Right lobe of liver (tissue), 6 donors: ENCODE measurements around the gene ZFP3. TPM values are rescaled to one million over a fixed set of nuclear protein-coding genes. Genes with fewer than 3 reads are reported as not detected.
"Not testable (repeated sequence)": the region's sequence is repeated elsewhere in the genome, so short reads cannot be mapped to it uniquely, and the experiment has no call there.

Experiments used
- ATAC-seq, 4 donors: fragments of 200-7000 bp; cut with Tn5 transposase; one replicate each; pipeline ENCODE4 v1.9.1; 2020; ENCODE audit warnings: mild to moderate bottlenecking in 4 of 4, moderate library complexity in 4 of 4
- DNase-seq, 3 donors: peaks; one replicate each; pipeline ENCODE4 v3.0.0-alpha.2; 2020
- H3K27ac ChIP-seq, 3 donors: fragments of 200-600 bp; one replicate each; pipeline ENCODE4 v1.8.0; 2022
- H3K27me3 ChIP-seq, 2 donors: fragments of 200-600 bp; one replicate each; pipeline ENCODE4 v1.8.0; 2022
- H3K36me3 ChIP-seq, 4 donors: fragments of 200-600 bp; sonication (generic) in 1 of 4; one replicate each; pipeline versions ENCODE4 v1.5.1 to v1.8.0; 2017 to 2022; ENCODE audit warnings: control low read depth in 1 of 4
- H3K4me1 ChIP-seq, 4 donors: fragments of 200-600 bp; sonication (generic) in 1 of 4; one replicate each; pipeline versions ENCODE4 v1.5.1 to v1.8.0; 2017 to 2022; ENCODE audit warnings: control low read depth in 1 of 4
- H3K4me3 ChIP-seq, 3 donors: fragments of 200-600 bp; one replicate each; pipeline ENCODE4 v1.8.0; 2022
- H3K9me3 ChIP-seq, 4 donors: fragments of 200-600 bp; sonication (generic) in 1 of 4; one replicate each; pipeline versions ENCODE4 v1.5.1 to v1.8.0; 2017 to 2022; ENCODE audit warnings: control low read depth in 1 of 4
- POLR2A ChIP-seq: fragments of 450-650 bp; IDR thresholded peaks from one replicate; pipeline ENCODE4 v1.6.1; 2017; ENCODE audit warnings: antibody characterized with exemption, mild to moderate bottlenecking
- WGBS: methylation state at CpG from one replicate; pipeline ENCODE4 v1.1.6; 2018; ENCODE audit warnings: low coverage, low lambda C conversion rate; ENCODE audit not compliant: insufficient coverage; ENCODE audit errors: missing lambda C conversion rate; 5-methylcytosine and 5-hydroxymethylcytosine counted together
- intact Hi-C, 2 donors: fragments of 100-400 bp; cut with DNase I; formaldehyde crosslinking; loops; one replicate each; pipeline versions ENCODE4 v1.11.2 to v1.14.1; 2022
- total RNA-seq, 6 experiments: library from RNA; depleted of rRNA in 2 of 6; stranded (reverse); fragments of >200 nt in 2 of 6; fragmentation: NEBNext Ultra II Directional in 3 of 6; extraction: Animal tissue kit (Norgen Biotek cat#: 25700) in 3 of 6; gene quantifications; one replicate each; pipeline versions ENCODE4 v1.1.0 to v1.2.4, GENCODE V29; 2016 to 2023
- TF ChIP-seq, protein P1 (sequence below), 4 donors: fragments of 200-600 bp in 3 of 4; fragments of 450-650 bp in 1 of 4; IDR thresholded peaks; one replicate each; pipeline versions ENCODE4 v1.5.1 to v1.8.0; 2016 to 2022; ENCODE audit warnings: antibody characterized with exemption in 4 of 4, mild to moderate bottlenecking in 2 of 4
- donor health status: DM: no; HTN: yes; CAD: no.
- donor health status: DM: no; HTN: no; CAD: no.
- donor health status: DM: no; HTN: no; CAD: no.
- donor health status: DM: no; HTN: yes; CAD: no.
- donor health status: DM: no; HTN: yes; CAD: no.

ZFP3 gene
- total RNA-seq, 6 experiments from 2014 or later = 0.51 to 1.6 (median 0.87) TPM

DNA sequence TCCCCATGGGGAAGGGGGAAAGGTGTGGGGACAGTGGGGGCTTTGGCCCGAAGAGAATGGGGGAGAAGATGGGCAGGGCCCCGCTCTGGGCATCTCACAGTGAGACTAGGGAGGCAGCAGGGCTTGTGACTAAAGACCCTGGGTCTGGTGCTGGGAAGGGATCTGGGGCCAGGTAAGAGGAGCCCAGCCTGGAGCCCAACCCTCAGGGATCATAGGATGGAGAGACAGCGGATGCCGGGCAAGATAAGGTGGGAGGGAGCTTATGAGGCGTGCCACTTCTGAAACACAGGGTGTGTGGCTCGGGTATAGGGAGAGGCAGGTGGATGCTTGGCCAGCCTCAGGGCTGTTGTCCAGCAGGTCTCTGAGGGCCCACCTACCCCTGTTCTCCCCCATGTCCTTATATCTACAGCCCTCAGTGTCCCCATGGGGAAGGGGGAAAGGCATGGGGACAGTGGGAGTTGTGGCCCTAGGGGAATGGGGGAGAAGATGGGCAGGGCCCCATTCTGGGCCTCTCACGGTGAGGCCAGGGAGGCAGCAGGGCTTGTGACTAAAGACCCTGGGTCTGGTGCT lies 53.0 kb downstream of the ZFP3 start:
- no peak for DNase-seq

DNA sequence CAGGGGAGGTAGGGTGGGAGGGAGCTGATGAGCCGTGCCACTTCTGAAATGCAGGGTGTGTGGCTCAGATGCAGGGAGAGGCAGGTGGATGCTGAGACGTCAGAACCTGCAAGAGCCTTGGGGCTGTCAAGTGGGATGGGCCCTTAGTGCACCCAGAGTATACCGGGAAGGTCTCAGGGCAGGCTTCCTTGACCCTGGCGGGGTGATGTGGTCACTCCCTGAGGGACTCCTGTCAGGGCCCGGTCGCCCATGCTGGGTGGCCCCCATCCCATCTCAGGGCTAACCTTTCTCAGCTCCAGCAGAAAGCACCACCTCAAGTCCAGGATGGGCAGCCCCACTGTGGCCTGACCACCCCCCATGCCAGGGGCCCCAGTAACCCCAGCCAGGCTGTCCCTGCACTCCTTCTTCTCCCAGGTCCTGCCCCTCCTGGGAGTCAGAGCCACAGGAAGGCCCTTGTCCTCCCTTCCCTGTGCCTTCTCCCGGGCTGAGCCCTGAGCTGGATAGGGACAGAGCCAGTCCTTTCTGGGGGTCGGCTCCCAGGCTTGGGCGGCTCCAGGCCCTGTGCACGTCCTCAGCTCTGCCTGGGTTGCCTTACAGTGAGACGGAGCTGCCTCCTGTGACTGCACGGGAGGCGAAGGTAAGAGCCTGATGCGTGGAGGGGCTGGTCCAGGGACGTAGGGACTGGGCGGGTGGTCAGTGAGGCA lies 53.7 kb downstream of the ZFP3 start:
- H3K36me3 ChIP-seq, H3K27ac ChIP-seq, intact Hi-C loops, H3K27me3 ChIP-seq, H3K9me3 ChIP-seq, ATAC-seq, H3K4me3 ChIP-seq, DNase-seq, H3K4me1 ChIP-seq: not testable (repeated sequence)
- WGBS = 84% methylated on average over 8 of the region's 16 CpGs

More for the DNA sequence above, 53.0 kb downstream of the ZFP3 start:
- Histone ChIP-seq H3K4me3 (no peak overlapping the region), H3K36me3 (no peaks in the 10 kb centered on the region), H3K27ac (no peak overlapping the region), H3K27me3 (no peaks in the 10 kb centered on the region), H3K4me1 (no peaks in the 10 kb centered on the region), H3K9me3 (no peaks in the 10 kb centered on the region)
- 72% methylated on average over 2 of the region's 7 CpGs for WGBS
- ATAC-seq = no peak
- TF ChIP-seq, protein P1, sequence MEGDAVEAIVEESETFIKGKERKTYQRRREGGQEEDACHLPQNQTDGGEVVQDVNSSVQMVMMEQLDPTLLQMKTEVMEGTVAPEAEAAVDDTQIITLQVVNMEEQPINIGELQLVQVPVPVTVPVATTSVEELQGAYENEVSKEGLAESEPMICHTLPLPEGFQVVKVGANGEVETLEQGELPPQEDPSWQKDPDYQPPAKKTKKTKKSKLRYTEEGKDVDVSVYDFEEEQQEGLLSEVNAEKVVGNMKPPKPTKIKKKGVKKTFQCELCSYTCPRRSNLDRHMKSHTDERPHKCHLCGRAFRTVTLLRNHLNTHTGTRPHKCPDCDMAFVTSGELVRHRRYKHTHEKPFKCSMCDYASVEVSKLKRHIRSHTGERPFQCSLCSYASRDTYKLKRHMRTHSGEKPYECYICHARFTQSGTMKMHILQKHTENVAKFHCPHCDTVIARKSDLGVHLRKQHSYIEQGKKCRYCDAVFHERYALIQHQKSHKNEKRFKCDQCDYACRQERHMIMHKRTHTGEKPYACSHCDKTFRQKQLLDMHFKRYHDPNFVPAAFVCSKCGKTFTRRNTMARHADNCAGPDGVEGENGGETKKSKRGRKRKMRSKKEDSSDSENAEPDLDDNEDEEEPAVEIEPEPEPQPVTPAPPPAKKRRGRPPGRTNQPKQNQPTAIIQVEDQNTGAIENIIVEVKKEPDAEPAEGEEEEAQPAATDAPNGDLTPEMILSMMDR (IDR thresholded peaks at IDR 0.05) = no peak
- no peak for TF ChIP-seq POLR2A
- intact Hi-C loops = no loop called here

DNA sequence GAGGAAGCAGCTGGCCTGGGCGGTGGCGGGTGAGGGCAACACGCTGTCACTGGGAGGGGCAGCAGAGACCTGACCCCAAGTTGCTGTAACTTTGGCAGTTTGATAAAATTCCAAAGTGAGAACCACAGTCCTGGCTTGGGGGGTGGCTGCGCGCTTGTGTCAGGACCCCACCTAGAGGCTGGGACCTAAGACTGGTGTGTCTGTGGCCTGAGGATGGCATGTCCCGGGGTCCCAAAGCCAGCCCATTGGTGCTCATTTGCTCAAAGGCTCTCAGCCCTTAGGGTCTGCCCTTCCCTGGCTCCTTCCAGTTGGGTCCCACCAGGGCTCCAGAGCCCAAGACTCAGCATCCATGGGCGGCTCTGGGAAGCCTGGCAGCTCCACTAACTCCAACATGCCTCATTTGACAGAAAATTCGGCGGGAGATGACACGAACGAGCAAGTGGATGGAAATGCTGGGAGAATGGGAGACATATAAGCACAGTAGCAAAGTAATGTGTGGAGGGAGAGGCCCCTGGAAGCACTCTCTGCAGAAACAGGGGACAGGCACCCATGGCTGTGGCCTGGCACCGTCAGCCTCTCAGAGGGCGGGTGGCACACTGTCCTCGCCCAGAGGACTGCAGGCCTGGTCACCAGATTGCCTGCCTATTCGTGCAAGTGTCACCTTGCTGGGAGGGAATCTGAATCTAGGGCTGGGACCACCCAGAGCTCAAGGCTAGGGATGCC lies 54.4 kb downstream of the ZFP3 start:
- H3K4me1 ChIP-seq, H3K36me3 ChIP-seq, H3K4me3 ChIP-seq, ATAC-seq, H3K27me3 ChIP-seq, intact Hi-C loops, H3K9me3 ChIP-seq, DNase-seq, H3K27ac ChIP-seq: not testable (repeated sequence)
- WGBS = 80% methylated on average over 4 of the region's 15 CpGs

DNA sequence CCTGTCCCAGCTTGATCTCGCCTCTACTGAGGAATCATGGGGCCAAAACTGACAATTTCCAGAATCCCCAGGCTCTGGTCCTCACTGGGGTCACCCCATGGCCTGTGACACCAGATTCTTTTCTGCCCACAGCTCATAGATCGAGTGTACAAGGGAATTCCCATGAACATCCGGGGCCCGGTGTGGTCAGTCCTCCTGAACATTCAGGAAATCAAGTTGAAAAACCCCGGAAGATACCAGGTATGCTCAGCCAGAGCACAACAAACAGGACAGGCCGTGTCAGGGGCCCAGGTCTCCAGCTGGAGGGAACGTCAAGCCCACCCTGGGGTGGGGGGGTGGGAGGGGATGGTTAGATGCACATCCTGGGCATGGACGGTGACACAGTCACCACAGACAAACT lies 55.0 kb downstream of the ZFP3 start:
- Histone ChIP-seq H3K4me3 (no peak overlapping the region), H3K27ac (no peak overlapping the region), H3K36me3 (no peaks in the 10 kb centered on the region), H3K27me3 (no peaks in the 10 kb centered on the region), H3K9me3 (no peaks in the 10 kb centered on the region), H3K4me1 (no peaks in the 10 kb centered on the region)
- TF ChIP-seq POLR2A = no peak
- TF ChIP-seq, protein P1 (IDR thresholded peaks at IDR 0.05) = no peak
- no CpG with 5 or more reads among the region's 8 CpGs for WGBS
- intact Hi-C loops = no loop called here
- ATAC-seq (no peak), DNase-seq (no peak)

DNA sequence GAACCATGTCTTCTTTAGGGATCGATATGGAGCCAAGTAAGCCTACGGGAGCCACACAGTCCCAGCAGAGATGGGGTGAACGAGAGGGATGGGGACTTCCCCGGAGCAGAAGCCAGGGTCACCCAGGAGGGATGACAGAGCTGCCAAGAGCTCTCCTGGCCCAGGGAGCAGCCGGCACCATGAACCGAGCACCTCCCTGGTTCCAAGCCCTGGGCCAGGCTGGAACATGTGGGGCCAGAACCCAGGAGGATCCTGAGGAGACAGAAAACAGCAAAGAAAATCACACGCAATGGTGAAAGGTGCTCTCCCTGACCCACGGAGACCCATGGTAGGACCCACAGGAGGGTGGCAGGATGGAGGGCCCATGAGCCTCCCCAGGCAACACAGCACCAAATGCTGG lies 55.7 kb downstream of the ZFP3 start:
- ATAC-seq, H3K9me3 ChIP-seq, H3K36me3 ChIP-seq, H3K27me3 ChIP-seq, H3K4me3 ChIP-seq, H3K27ac ChIP-seq, DNase-seq, intact Hi-C loops, H3K4me1 ChIP-seq: not testable (repeated sequence)
- WGBS = 76% methylated on average over 2 of the region's 8 CpGs

DNA sequence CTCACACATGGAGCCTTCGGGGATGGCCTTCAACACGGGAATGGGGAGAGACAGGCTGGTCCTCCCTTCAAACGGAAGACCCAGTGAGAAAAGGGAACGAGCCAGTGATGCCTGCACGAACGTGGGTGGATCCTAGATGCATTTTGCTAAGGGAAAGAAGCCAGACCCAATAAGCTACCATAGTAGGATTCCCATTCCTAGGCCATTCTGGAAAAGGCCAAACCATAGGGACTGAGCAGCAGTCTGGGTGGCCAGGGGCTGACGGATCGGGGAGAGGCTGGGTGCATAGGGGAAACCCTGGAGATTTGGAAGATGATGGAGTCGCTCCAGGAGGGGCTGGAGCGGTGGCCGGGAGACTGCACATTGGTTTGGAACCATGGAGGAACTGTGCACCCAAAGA lies 56.3 kb downstream of the ZFP3 start:
- H3K9me3 ChIP-seq, H3K27ac ChIP-seq, H3K27me3 ChIP-seq, intact Hi-C loops, DNase-seq, H3K4me3 ChIP-seq, H3K36me3 ChIP-seq, H3K4me1 ChIP-seq, ATAC-seq: not testable (repeated sequence)
- whole genome bisulfite sequencing = 51% methylated on average over 5 of the region's 11 CpGs

DNA sequence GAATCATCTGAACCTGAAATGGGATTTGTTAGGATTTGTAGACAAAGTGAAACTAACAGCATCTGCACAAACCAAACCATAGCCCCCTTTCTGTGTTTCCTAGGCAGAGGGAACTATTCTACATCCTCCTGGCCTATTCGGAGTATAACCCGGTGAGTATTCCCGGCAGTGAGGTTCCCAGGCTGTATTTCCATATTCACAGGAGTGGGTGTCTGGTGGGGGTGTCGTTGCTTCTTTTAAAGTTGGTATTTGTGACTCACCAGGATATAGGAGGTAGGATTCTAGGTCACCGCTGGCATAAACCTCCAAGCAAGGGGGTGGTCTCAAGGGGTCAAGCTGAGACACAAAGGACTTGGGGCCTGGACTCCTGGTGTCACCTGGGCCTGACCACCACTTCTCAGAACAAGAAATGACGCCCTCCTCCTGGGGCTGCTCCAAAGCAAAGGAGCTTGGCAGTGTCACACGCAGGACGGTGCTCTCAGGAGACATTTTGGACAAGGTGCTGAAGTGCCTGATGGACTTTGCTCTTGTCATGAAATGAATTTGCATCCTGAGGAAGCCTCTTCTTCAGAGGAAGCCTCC lies 57.0 kb downstream of the ZFP3 start:
- H3K36me3 ChIP-seq, intact Hi-C loops, H3K27me3 ChIP-seq, H3K27ac ChIP-seq, DNase-seq, H3K4me3 ChIP-seq, ATAC-seq, H3K9me3 ChIP-seq, H3K4me1 ChIP-seq: not testable (repeated sequence)
- 73% methylated on average over 5 of the region's 8 CpGs for WGBS
